Measurements from ENCODE around the gene NCAPG2.

The NCAPG2 gene

GRCh38 chr7:158735935-158736334 is 31.3 kb upstream of the NCAPG2 start:
- DNase-seq (ENCODE audit: low read depth, low spot score), result no peak
- no peak for TF ChIP-seq CTCF (IDR thresholded peaks at IDR 0.05; ENCODE audit: low read depth, low read length)
- in situ Hi-C loops (cut with HindIII; ENCODE audit: low sequenced_read_pairs), result no loop called here
- H3K4me3 ChIP-seq (ENCODE audit: low read depth, low read length), result no peak overlapping the region

GRCh38 chr7:158734861-158735260 is 30.3 kb upstream of the NCAPG2 start:
- DNase-seq (ENCODE audit: low read depth, low spot score), result peak; percentile 62
- no peak for TF ChIP-seq CTCF (IDR thresholded peaks at IDR 0.05; ENCODE audit: low read depth, low read length)
- in situ Hi-C loops (cut with HindIII; ENCODE audit: low sequenced_read_pairs), result no loop called here
- no peak overlapping the region for H3K4me3 ChIP-seq (ENCODE audit: low read depth, low read length)

- no peak overlapping the region for H3K4me3 ChIP-seq (ENCODE audit: low read depth, low read length)
- in situ Hi-C loops (cut with HindIII; ENCODE audit: low sequenced_read_pairs), result no loop called here
- DNase-seq (ENCODE audit: low read depth, low spot score), result no peak
- no peak for TF ChIP-seq CTCF (IDR thresholded peaks at IDR 0.05; ENCODE audit: low read depth, low read length)
These were observed 29.3 kb upstream of the NCAPG2 start for GRCh38 chr7:158733775-158734494.

- TF ChIP-seq CTCF (IDR thresholded peaks at IDR 0.05; ENCODE audit: low read depth, low read length), result no peak
- in situ Hi-C loops (cut with HindIII; ENCODE audit: low sequenced_read_pairs), result no loop called here
- no peak for DNase-seq (ENCODE audit: low read depth, low spot score)
- no peak overlapping the region for H3K4me3 ChIP-seq (ENCODE audit: low read depth, low read length)
These were observed 28.6 kb upstream of the NCAPG2 start for GRCh38 chr7:158733220-158733519.

GRCh38 chr7:158732494-158733219 is 28.1 kb upstream of the NCAPG2 start:
- TF ChIP-seq CTCF (IDR thresholded peaks at IDR 0.05; ENCODE audit: low read depth, low read length), result no peak
- DNase-seq (ENCODE audit: low read depth, low spot score), result no peak
- in situ Hi-C loops (cut with HindIII; ENCODE audit: low sequenced_read_pairs), result no loop called here
- no peak overlapping the region for H3K4me3 ChIP-seq (ENCODE audit: low read depth, low read length)

GRCh38 chr7:158731761-158732160 is 27.2 kb upstream of the NCAPG2 start:
- no peak overlapping the region for H3K4me3 ChIP-seq (ENCODE audit: low read depth, low read length)
- DNase-seq (ENCODE audit: low read depth, low spot score), result no peak
- no peak for TF ChIP-seq CTCF (IDR thresholded peaks at IDR 0.05; ENCODE audit: low read depth, low read length)
- in situ Hi-C loops (cut with HindIII; ENCODE audit: low sequenced_read_pairs), result no loop called here
